GM23338 (cell line): ENCODE data around the gene KCNN3. TPM values are rescaled to one million over a fixed set of nuclear protein-coding genes. Genes with fewer than 3 reads are reported as not detected.

Source experiments
- ATAC-seq: fragments of 200-7000 bp; cut with Tn5 transposase; 3 replicates; pipeline ENCODE4 v1.9.1; 2020
- DNase-seq: peaks from one replicate; pipeline ENCODE4 v3.0.0-alpha.2; 2015; ENCODE audit warnings: low spot score
- H2AFZ ChIP-seq: fragments of 200-600 bp; sonication (generic); 2 replicates; pipeline ENCODE4 v1.8.0; 2016; ENCODE audit warnings: antibody characterized with exemption, mild to moderate bottlenecking, moderate library complexity
- H3F3A ChIP-seq: fragments of 200-600 bp; sonication (generic); replicated peaks from 2 replicates; pipeline ENCODE4 v1.8.0; 2017; ENCODE audit warnings: antibody characterized with exemption, mixed run types, low read depth
- H3K27ac ChIP-seq: fragments of 200-600 bp; sonication (generic); 2 replicates; pipeline ENCODE4 v1.6.1; 2016; ENCODE audit warnings: low read depth
- H3K27me3 ChIP-seq: fragments of 200-600 bp; sonication (generic); 2 replicates; pipeline ENCODE4 v1.8.0; 2016; ENCODE audit warnings: mild to moderate bottlenecking, mixed run types, moderate library complexity; ENCODE audit not compliant: insufficient read depth
- H3K36me3 ChIP-seq: fragments of 200-600 bp; sonication (generic); 2 replicates; pipeline ENCODE4 v1.8.0; 2016; ENCODE audit warnings: mild to moderate bottlenecking; ENCODE audit not compliant: insufficient read depth
- H3K4me1 ChIP-seq: fragments of 200-600 bp; sonication (generic); 2 replicates; pipeline ENCODE4 v1.8.0; 2016; ENCODE audit warnings: mild to moderate bottlenecking, moderate library complexity; ENCODE audit not compliant: insufficient read depth
- H3K4me2 ChIP-seq: fragments of 200-600 bp; sonication (generic); 2 replicates; pipeline ENCODE4 v1.7.1; 2017; ENCODE audit warnings: mixed run types
- H3K4me3 ChIP-seq: fragments of 200-600 bp; sonication (generic); 2 replicates; pipeline ENCODE4 v1.6.1; 2016; ENCODE audit warnings: mixed run types
- H3K79me2 ChIP-seq: fragments of 200-600 bp; sonication (generic); replicated peaks from 2 replicates; pipeline ENCODE4 v1.8.0; 2017; ENCODE audit warnings: mild to moderate bottlenecking; ENCODE audit not compliant: insufficient read depth
- H3K9me2 ChIP-seq: fragments of 200-600 bp; sonication (generic); 2 replicates; pipeline ENCODE4 v1.8.0; 2017; ENCODE audit not compliant: insufficient read depth
- H4K20me1 ChIP-seq: fragments of 200-600 bp; sonication (generic); replicated peaks from 2 replicates; pipeline ENCODE4 v1.8.0; 2017; ENCODE audit warnings: mild to moderate bottlenecking; ENCODE audit not compliant: insufficient read depth
- H3K27ac Mint-ChIP-seq: 2 replicates; pipeline ENCODE4 v1.8.0; 2020; ENCODE audit warnings: inconsistent platforms, mild to moderate bottlenecking, moderate library complexity, mixed read lengths
- H3K27me3 Mint-ChIP-seq: 3 replicates; pipeline ENCODE4 v1.8.0; 2022; ENCODE audit warnings: low read depth, mild to moderate bottlenecking, moderate library complexity, mixed read lengths, inconsistent platforms; ENCODE audit not compliant: insufficient read depth, poor library complexity
- H3K36me3 Mint-ChIP-seq: 3 replicates; pipeline ENCODE4 v1.8.0; 2021; ENCODE audit warnings: low read depth, mild to moderate bottlenecking, inconsistent platforms, moderate library complexity, mixed read lengths
- H3K4me1 Mint-ChIP-seq: 3 replicates; pipeline ENCODE4 v1.8.0; 2020; ENCODE audit warnings: mild to moderate bottlenecking, inconsistent platforms, mixed read lengths
- H3K4me3 Mint-ChIP-seq: 3 replicates; pipeline ENCODE4 v1.8.0; 2021; ENCODE audit warnings: moderate library complexity, mild to moderate bottlenecking, inconsistent platforms, mixed read lengths
- H3K9me3 Mint-ChIP-seq: 3 replicates; pipeline ENCODE4 v1.8.0; 2020; ENCODE audit warnings: moderate library complexity, mild to moderate bottlenecking, inconsistent platforms, mixed read lengths
- CREB1 ChIP-seq: fragments of 250-450 bp; sonication (Bioruptor Pico); IDR thresholded peaks from 2 replicates; pipeline ENCODE4 v1.5.0; 2020; ENCODE audit warnings: low read depth, mild to moderate bottlenecking, moderate library complexity
- EZH2 ChIP-seq: fragments of 200-600 bp; sonication (generic); IDR thresholded peaks from one replicate; pipeline ENCODE4 v1.8.0; 2017; ENCODE audit warnings: antibody characterized with exemption, mild to moderate bottlenecking, low read depth; ENCODE audit not compliant: unreplicated experiment
- EZH2phosphoT487 ChIP-seq: fragments of 200-600 bp; sonication (generic); IDR thresholded peaks from one replicate; pipeline ENCODE4 v1.8.1; 2018; ENCODE audit warnings: antibody characterized with exemption; ENCODE audit not compliant: unreplicated experiment
- JUNB ChIP-seq: IDR thresholded peaks from one replicate; pipeline ENCODE4 v1.6.1; 2016; ENCODE audit warnings: antibody characterized with exemption; ENCODE audit not compliant: unreplicated experiment
- POLR2AphosphoS5 ChIP-seq: IDR thresholded peaks from 2 replicates; pipeline ENCODE4 v1.6.1; 2016; ENCODE audit warnings: antibody characterized with exemption, low read depth
- polyA plus RNA-seq: library from polyadenylated mRNA; unstranded; fragments of >200 nt; fragmentation: Nextera tagmentation; extraction: Ambion mirVana; gene quantifications from 2 replicates; pipeline ENCODE4 v1.2.1, GENCODE V29; 2016
- total RNA-seq: library from RNA; depleted of rRNA; stranded (reverse); fragments of >200 nt; shearing (Covaris generic); gene quantifications from 2 replicates; pipeline ENCODE4 v1.2.3, GENCODE V29; 2014
- TF ChIP-seq, protein P1 (sequence below): IDR thresholded peaks from one replicate; pipeline ENCODE4 v1.6.1; 2018; ENCODE audit warnings: antibody characterized with exemption; ENCODE audit not compliant: unreplicated experiment
- TF ChIP-seq, protein P2 (sequence below), 2 experiments: fragments of 200-600 bp in 1 of 2; sonication (generic) in 1 of 2; conservative IDR thresholded peaks; 2 replicates each; pipeline versions ENCODE4 v1.5.1 to v1.6.1; 2016 to 2017; ENCODE audit warnings: antibody characterized with exemption in 2 of 2, low read depth in 2 of 2, mild to moderate bottlenecking in 2 of 2, moderate library complexity in 1 of 2
- TF ChIP-seq, protein P3 (sequence below): fragments of 250-450 bp; sonication (Bioruptor Pico); IDR thresholded peaks from 2 replicates; pipeline ENCODE4 v1.5.0; 2020; ENCODE audit warnings: mild to moderate bottlenecking, moderate library complexity

Gene KCNN3
- total and polyA plus RNA-seq, 2 experiments from 2014 or later = 1.9 to 3.0 TPM

DNA sequence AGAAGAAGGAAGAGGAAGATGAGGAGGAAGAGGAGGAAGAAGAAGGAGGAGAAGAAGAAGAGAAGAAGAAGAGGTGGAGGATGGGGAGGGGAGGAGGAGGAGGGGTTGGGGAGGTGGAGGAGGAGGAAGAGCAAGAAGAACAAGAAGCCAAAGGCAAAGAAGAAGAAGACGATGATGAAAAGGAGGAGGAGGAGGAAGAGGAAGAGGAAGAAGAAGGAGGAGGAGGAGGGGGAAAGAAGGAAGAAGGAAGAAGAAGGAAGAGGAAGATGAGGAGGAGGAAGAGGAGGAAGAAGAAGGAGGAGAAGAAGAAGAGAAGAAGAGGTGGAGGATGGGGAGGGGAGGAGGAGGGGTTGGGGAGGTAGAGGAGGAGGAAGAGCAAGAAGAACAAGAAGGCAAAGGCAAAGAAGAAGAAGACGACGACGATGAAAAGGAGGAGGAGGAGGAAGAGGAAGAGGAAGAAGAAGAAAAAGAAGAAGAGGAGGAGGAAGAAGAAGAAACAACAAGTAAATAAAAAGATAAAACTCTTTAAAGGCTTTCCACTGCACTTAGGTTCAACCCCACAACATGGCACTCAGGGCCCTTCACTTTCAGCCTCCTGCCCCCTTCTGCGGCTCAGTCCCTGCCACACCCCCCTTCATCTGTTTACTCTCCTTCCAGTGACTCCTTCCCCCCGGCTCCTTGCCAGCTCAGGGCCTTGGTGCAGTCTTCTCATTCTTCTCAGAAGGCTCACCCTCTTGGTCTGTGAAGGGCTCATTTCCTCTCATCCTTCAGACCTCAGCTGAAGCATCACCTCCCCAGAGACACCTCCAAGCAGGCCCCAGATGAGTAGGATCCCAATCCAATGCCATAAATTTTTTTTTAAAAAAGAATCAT, 114.0 kb downstream of the KCNN3 start (continued):
- TF ChIP-seq, protein P1, sequence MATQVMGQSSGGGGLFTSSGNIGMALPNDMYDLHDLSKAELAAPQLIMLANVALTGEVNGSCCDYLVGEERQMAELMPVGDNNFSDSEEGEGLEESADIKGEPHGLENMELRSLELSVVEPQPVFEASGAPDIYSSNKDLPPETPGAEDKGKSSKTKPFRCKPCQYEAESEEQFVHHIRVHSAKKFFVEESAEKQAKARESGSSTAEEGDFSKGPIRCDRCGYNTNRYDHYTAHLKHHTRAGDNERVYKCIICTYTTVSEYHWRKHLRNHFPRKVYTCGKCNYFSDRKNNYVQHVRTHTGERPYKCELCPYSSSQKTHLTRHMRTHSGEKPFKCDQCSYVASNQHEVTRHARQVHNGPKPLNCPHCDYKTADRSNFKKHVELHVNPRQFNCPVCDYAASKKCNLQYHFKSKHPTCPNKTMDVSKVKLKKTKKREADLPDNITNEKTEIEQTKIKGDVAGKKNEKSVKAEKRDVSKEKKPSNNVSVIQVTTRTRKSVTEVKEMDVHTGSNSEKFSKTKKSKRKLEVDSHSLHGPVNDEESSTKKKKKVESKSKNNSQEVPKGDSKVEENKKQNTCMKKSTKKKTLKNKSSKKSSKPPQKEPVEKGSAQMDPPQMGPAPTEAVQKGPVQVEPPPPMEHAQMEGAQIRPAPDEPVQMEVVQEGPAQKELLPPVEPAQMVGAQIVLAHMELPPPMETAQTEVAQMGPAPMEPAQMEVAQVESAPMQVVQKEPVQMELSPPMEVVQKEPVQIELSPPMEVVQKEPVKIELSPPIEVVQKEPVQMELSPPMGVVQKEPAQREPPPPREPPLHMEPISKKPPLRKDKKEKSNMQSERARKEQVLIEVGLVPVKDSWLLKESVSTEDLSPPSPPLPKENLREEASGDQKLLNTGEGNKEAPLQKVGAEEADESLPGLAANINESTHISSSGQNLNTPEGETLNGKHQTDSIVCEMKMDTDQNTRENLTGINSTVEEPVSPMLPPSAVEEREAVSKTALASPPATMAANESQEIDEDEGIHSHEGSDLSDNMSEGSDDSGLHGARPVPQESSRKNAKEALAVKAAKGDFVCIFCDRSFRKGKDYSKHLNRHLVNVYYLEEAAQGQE = no peak
- TF ChIP-seq EZH2 (no peak), CREB1 (CRISPR knock-in tag) (no peak)

DNA sequence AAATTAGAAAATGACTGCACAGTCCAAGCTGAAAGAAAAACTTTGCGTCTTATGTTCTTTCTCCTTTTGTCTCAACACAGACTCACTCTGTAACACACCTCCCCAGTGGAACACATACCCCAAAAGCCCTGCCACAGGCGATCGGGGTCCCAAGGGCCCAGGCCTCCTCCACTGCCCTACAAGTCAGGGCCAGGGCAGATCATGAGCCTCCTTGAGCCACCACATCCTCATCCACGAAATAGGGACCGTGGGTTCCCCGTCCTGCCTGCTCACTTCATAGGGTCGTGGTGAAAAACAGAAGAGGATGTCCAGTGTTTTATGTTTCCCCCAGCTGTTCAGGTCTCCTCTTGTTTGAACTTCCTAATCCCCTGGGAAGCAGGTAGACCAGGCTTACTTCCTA, 116.7 kb downstream of the KCNN3 start:
- H3K27me3 Mint-ChIP-seq = peaks cover 12% of the 10 kb centered on the region
- peaks cover 13% of the 10 kb centered on the region for H3K4me1 Mint-ChIP-seq
- H3K4me3 ChIP-seq = no peak overlapping the region
- no peaks in the 10 kb centered on the region for H3K79me2 ChIP-seq
- H3K4me3 Mint-ChIP-seq = no peak overlapping the region
- H4K20me1 ChIP-seq = no peaks in the 10 kb centered on the region
- DNase-seq (no peak), ATAC-seq (no peak)
- H3K4me1 ChIP-seq = no peaks in the 10 kb centered on the region
- H3K27me3 ChIP-seq = no peaks in the 10 kb centered on the region
- H3K9me3 Mint-ChIP-seq = no peaks in the 10 kb centered on the region
- no peak overlapping the region for H3K4me2 ChIP-seq
- no peak overlapping the region for H2AFZ ChIP-seq
- H3F3A ChIP-seq = no peaks in the 10 kb centered on the region
- no peak overlapping the region for H3K27ac Mint-ChIP-seq
- H3K36me3 ChIP-seq = no peaks in the 10 kb centered on the region
- H3K9me2 ChIP-seq = no peaks in the 10 kb centered on the region
- H3K36me3 Mint-ChIP-seq = no peaks in the 10 kb centered on the region
- no peak overlapping the region for H3K27ac ChIP-seq
- TF ChIP-seq EZH2phosphoT487 = no peak
- TF ChIP-seq, protein P1 = no peak
- TF ChIP-seq, protein P2, sequence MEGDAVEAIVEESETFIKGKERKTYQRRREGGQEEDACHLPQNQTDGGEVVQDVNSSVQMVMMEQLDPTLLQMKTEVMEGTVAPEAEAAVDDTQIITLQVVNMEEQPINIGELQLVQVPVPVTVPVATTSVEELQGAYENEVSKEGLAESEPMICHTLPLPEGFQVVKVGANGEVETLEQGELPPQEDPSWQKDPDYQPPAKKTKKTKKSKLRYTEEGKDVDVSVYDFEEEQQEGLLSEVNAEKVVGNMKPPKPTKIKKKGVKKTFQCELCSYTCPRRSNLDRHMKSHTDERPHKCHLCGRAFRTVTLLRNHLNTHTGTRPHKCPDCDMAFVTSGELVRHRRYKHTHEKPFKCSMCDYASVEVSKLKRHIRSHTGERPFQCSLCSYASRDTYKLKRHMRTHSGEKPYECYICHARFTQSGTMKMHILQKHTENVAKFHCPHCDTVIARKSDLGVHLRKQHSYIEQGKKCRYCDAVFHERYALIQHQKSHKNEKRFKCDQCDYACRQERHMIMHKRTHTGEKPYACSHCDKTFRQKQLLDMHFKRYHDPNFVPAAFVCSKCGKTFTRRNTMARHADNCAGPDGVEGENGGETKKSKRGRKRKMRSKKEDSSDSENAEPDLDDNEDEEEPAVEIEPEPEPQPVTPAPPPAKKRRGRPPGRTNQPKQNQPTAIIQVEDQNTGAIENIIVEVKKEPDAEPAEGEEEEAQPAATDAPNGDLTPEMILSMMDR (conservative IDR thresholded peaks at IDR 0.05; ENCODE audit: low read depth in 2 of 2) = no peak
- TF ChIP-seq, protein P3, sequence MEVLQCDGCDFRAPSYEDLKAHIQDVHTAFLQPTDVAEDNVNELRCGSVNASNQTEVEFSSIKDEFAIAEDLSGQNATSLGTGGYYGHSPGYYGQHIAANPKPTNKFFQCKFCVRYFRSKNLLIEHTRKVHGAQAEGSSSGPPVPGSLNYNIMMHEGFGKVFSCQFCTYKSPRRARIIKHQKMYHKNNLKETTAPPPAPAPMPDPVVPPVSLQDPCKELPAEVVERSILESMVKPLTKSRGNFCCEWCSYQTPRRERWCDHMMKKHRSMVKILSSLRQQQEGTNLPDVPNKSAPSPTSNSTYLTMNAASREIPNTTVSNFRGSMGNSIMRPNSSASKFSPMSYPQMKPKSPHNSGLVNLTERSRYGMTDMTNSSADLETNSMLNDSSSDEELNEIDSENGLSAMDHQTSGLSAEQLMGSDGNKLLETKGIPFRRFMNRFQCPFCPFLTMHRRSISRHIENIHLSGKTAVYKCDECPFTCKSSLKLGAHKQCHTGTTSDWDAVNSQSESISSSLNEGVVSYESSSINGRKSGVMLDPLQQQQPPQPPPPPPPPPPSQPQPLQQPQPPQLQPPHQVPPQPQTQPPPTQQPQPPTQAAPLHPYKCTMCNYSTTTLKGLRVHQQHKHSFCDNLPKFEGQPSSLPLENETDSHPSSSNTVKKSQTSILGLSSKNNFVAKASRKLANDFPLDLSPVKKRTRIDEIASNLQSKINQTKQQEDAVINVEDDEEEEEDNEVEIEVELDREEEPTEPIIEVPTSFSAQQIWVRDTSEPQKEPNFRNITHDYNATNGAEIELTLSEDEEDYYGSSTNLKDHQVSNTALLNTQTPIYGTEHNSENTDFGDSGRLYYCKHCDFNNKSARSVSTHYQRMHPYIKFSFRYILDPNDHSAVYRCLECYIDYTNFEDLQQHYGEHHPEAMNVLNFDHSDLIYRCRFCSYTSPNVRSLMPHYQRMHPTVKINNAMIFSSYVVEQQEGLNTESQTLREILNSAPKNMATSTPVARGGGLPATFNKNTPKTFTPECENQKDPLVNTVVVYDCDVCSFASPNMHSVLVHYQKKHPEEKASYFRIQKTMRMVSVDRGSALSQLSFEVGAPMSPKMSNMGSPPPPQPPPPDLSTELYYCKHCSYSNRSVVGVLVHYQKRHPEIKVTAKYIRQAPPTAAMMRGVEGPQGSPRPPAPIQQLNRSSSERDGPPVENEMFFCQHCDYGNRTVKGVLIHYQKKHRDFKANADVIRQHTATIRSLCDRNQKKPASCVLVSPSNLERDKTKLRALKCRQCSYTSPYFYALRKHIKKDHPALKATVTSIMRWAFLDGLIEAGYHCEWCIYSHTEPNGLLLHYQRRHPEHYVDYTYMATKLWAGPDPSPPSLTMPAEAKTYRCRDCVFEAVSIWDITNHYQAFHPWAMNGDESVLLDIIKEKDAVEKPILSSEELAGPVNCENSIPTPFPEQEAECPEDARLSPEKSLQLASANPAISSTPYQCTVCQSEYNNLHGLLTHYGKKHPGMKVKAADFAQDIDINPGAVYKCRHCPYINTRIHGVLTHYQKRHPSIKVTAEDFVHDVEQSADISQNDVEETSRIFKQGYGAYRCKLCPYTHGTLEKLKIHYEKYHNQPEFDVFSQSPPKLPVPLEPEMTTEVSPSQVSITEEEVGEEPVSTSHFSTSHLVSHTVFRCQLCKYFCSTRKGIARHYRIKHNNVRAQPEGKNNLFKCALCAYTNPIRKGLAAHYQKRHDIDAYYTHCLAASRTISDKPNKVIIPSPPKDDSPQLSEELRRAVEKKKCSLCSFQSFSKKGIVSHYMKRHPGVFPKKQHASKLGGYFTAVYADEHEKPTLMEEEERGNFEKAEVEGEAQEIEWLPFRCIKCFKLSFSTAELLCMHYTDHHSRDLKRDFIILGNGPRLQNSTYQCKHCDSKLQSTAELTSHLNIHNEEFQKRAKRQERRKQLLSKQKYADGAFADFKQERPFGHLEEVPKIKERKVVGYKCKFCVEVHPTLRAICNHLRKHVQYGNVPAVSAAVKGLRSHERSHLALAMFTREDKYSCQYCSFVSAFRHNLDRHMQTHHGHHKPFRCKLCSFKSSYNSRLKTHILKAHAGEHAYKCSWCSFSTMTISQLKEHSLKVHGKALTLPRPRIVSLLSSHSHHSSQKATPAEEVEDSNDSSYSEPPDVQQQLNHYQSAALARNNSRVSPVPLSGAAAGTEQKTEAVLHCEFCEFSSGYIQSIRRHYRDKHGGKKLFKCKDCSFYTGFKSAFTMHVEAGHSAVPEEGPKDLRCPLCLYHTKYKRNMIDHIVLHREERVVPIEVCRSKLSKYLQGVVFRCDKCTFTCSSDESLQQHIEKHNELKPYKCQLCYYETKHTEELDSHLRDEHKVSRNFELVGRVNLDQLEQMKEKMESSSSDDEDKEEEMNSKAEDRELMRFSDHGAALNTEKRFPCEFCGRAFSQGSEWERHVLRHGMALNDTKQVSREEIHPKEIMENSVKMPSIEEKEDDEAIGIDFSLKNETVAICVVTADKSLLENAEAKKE (CRISPR knock-in tag) = no peak
- TF ChIP-seq POLR2AphosphoS5 = no peak
- no peak for TF ChIP-seq CREB1 (CRISPR knock-in tag)
- no peak for TF ChIP-seq EZH2
- no peak for TF ChIP-seq JUNB
